RWPE1 (cell line): Measurements from ENCODE around the gene KLHL36.

Experiments used
- CTCF ChIA-PET: fragments of 350-600 bp; sonication (Branson Sonifier 250); formaldehyde crosslinking; extraction: SDS; loops from one replicate; lab custom pipeline; 2021; lab: Yijun Ruan, JAX
- POLR2A ChIA-PET: fragments of 400-600 bp; formaldehyde crosslinking; extraction: SDS; loops from one replicate; lab custom pipeline; 2020; ENCODE audit warnings: antibody characterized with exemption; ENCODE audit not compliant: low non-redundant PET; lab: Yijun Ruan, JAX
- DNase-seq: peaks from one replicate; pipeline ENCODE4 v3.0.0; 2012; ENCODE audit warnings: low spot score
- H3K27ac ChIP-seq: fragments of 450-650 bp; 2 replicates; pipeline ENCODE4 v1.5.1; 2017
- CTCF ChIP-seq: fragments of 450-650 bp; conservative IDR thresholded peaks from 2 replicates; pipeline ENCODE4 v1.5.1; 2017; ENCODE audit warnings: low read depth, mild to moderate bottlenecking

KLHL36 gene

GRCh38 chr16:84657229-84657837 lies 9.0 kb downstream of the KLHL36 start:
- H3K27ac ChIP-seq = no peak overlapping the region
- no peak for TF ChIP-seq CTCF
- no peak for DNase-seq
- POLR2A ChIA-PET = no interaction called here
- CTCF ChIA-PET = interaction anchor here (0.6 kb wide), 1 partner anchor 98 kb away, joined by 5 read pairs; no protein-coding TSS in a partner anchor

GRCh38 chr16:84658690-84659089 lies 10.4 kb downstream of the KLHL36 start:
- DNase-seq = no peak
- CTCF ChIA-PET = interaction anchor here (0.7 kb wide), 1 partner anchor 36 kb away, joined by 4 read pairs; no protein-coding TSS in a partner anchor
- no peak for TF ChIP-seq CTCF
- POLR2A ChIA-PET = interaction anchor here (0.7 kb wide), 1 partner anchor 9 kb away, joined by 3 read pairs; no protein-coding TSS in a partner anchor
- H3K27ac ChIP-seq = peak overlapping the region; percentile 12; the same call in 1 of the 2 replicates

DNA sequence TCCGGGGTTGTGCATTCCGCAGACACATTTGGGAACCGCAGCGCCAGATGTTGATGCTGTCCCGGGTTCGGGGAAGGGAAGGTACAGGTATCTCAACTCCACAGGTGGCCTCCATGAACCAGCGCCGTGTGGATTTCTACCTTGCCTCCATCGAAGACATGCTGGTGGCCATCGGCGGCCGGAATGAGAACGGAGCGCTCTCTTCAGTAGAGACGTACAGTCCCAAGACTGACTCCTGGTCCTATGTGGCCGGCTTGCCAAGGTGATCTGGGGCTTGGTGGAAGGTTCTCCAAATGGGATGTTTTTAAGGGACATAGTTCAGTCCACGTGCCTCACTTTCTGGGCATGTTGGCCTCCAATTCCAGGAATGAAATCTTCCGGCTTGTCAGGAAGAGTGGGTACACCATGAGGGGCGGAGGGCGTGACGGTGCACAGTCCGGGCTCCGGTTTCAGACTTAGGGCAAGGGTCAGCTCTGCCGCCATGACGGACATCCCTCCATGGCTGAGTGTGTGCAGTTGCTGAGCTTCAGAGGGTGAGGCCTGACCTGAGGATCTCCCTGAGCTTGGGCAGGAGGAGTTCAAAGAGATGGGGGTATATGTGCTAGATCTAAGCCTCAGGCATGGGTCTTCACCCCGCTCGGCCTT lies 11.5 kb downstream of the KLHL36 start:
- POLR2A ChIA-PET = no interaction called here

DNA sequence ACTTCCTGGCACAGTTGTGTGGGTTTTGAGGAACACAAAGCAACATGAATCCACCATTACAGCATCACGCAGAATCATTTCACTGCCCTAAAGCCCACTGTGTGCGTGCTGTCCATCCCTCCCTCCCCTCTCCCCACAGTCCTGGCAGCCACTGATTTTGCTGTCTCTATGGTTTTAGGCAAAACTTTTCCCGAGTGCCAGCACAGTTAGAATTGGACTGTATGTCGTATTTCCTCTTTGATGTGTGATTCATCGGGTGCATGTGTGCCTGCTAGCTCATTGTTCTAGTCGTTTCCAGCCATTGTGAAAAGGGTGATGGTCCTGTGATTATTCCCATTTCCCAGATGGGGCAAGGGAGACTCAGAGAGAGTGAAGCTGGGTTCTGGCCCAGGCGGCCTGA lies 12.7 kb downstream of the KLHL36 start:
- DNase-seq = no peak
- TF ChIP-seq CTCF = no peak
- ChIA-PET CTCF (interaction anchor here (0.8 kb wide), 1 partner anchor 11 kb away, joined by 9 read pairs; no protein-coding TSS in a partner anchor), POLR2A (no interaction called here)
- H3K27ac ChIP-seq = no peak overlapping the region; the same call in 1 of the 2 replicates

More for the DNA sequence above, 11.5 kb downstream of the KLHL36 start:
- DNase-seq = no peak
- no peak overlapping the region; the same call in none of the 2 replicates for H3K27ac ChIP-seq
- no peak for TF ChIP-seq CTCF
- CTCF ChIA-PET = interaction anchor here (0.7 kb wide), 1 partner anchor 13 kb away, joined by 3 read pairs; no protein-coding TSS in a partner anchor

- ChIA-PET CTCF (interaction anchor here (0.8 to 2.8 kb wide), 2 partner anchors 11 kb away, joined by 9 to 18 read pairs; no protein-coding TSS in a partner anchor), POLR2A (interaction anchor here (0.6 kb wide), 1 partner anchor 8 kb away, joined by 3 read pairs; no protein-coding TSS in a partner anchor)
- no peak for TF ChIP-seq CTCF
- H3K27ac ChIP-seq = no peak overlapping the region
- no peak for DNase-seq
Measured at GRCh38 chr16:84661418-84662060, 13.2 kb downstream of the KLHL36 start.

DNA sequence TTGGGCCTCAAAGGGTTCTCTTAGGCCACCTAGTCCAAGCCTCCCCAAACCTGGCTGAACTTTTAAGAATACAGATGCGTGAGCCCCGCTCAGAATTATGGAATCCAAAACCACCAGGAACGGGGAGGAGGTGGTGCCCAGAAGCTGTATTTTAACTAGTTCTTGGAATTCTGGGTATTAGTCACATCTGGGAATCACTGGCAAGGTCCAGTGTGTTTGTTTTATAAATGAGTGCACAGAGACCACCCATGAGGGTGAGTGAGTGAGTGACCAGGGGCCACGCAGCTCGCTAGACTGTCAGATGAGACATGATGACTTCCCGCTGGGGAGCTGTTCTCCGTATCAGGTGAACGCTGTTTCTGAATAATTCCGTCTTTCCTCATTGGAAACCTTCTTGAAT lies 14.2 kb downstream of the KLHL36 start:
- ChIA-PET CTCF (interaction anchor here (2.8 kb wide), 1 partner anchor 10 kb away, joined by 18 read pairs; no protein-coding TSS in a partner anchor), POLR2A (no interaction called here)
- no peak for TF ChIP-seq CTCF
- H3K27ac ChIP-seq = no peak overlapping the region
- DNase-seq = no peak
